Activated CD4-positive, alpha-beta T cell treated with anti-CD3 and anti-CD28 coated beads, Interleukin-2, Interleukin-4, amounts not matched to agents 100 ng/mL and 50 ng/mL, durations not matched to agents 16 hours and 8 hours (primary cell): ENCODE data around the gene FAM89B.
A peak's percentile ranks its signal among the peaks of the same experiment; 100 is the strongest.
"Not testable (repeated sequence)": the region's sequence is repeated elsewhere in the genome, so short reads cannot be mapped to it uniquely, and the experiment has no call there.

Experiments
- DNase-seq: peaks from one replicate; pipeline ENCODE4 v3.0.0-alpha.2; 2020; ENCODE audit warnings: low spot score

The FAM89B gene

DNA sequence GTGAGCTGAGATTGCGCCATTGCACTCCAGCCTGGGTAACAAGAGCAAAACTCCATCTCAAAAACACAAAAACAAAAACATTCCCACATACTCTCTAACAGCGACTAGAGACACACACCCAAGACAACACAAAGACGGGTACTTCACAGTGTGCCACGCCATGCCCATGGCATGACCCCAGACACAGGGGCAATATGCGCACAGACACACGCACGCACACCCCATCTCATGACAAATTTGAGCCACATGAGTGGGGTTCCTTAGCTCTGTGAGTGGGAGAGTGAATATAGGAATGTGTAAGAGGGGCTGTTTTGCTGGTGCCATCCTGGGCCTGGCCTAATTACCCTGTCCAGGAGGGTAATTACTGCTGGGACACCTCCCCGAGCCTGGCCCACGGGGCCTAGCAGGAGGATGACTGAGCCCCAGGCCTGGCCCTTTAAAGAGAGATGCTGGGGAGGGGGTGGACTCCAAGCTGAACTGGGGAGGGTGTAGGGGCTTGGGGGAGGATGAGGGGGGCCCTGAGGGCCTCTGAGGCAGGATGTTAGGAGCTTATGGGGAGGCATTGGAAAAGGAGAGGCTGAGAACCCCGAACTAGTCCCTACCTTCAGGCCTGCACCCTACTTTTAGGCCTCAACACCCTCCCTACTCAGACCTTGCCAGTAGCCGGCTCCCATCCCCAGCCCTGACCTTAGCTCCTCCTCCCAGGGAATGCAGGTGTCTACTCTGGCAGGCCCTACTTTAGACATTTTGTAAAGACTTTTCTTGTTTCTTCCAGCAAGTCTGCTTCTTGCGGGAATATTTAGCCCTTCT lies 15.7 kb upstream of the FAM89B start:
- no peak for DNase-seq

DNA sequence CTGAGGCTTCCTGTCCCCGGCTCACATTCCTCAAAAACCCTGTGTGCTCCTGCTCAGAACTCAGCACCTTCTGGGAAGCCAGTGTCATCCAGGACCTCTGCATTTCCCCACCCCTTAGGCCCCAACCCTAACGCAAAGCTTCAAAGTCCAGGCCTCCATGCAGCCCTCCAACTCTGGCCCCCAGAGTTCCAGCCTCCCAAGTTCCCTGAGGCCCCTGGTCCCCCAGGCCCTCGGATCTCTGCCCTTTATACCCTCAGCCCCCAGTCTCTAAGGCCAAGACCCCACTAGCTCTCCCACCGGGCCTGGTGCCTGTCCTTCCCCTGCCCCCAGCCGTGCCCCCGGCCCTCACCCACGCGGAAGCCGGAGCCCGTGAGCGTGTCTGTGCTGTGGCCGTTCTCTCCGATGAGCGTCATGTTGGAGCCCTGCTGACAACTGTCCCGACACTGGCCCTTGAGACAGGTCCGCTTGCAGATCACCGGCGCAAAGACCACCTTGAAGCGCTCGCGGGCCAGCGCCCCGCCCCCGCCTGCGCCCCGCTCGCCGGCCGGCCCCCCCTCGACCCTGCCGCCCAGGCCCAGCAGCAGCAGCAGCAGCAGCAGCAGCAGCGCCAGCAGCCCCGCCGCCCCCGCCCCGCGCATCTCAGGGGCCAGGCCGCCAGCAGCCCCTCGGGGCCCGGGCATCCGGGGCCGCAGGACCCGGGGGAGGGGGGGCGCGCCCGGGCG lies 14.9 kb upstream of the FAM89B start:
- no peak for DNase-seq

DNA sequence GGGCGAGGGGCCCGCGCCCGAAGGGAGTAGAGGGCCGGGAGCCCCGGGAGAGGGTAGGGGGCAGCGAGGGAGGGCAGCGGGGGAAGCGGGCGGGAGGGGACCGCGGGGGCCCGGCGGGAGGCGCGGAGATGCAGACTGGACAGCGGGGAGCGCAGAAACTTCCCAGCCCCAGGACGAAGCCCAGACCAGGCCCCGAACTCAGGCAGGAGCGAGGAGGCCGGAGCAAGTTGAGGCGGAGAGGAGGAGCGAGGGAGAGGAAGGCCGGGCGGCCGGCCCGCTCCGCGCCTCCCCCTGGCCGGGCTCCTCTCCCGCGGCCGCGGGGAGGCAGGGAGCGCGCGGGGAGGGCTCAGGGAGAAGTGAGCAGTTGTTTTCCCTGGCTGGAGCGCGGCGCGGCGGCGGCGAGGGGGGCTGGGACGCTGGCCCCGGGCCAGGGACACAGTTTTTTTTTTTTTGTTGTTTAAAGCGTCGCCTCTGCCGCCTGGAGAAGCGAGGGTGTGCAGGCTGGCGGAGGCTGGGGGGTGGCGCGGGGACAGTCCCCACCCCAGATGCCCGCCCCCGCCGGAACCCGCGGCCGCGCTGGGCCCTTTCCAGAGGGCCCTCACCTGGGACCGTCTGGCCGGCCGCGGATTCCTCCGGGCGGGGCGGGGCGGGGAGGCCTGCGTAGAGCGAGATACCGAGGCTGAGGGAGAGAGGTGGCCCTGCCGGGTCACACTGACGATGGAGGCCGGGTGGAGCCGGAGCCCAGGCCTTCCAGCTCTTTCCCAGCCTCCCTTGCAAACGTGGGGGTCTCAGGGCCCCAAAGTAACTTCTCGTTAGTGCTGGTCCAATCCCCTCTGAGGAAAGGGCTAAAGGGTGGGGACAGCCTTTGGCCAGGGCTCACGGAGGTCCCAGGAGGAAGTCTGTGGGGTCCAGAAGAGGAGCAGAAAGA lies 14.1 kb upstream of the FAM89B start, which contains the start of gene LTBP3:
Gene LTBP3, minus strand, starts transcription at position 358 of the 928 bp plus-strand sequence. CDS start 400 bp downstream, outside the sequence.
- no peak for DNase-seq

DNA sequence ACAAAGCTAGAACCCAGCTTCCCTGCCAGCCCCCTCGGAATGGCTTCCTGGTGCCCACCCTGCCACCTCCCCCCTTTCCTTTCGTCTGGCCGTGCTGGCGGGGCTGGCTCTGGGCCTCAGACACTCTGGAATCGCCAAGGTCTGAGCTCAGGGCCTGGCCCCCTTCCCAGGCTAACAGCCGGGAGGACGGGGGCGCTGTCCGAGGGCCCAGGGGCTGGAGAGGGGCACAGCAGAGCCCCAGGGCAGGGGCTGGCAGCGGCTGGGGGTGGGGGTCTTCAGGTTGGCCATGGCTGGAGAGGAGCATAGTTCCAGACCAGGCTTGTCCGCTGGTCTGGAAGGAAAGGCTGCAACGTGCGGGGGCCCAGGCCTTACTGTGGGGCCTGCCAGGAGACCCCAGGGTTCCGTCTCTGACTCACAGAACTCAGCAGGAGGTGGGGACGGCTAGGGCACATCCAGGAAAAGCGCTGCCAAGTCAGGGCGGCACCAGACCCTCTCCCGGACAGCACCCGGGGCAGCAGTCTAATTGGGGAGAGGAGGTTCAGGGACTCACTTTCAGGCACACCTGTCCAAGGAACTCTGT lies 13.3 kb upstream of the FAM89B start:
- no peak for DNase-seq

DNA sequence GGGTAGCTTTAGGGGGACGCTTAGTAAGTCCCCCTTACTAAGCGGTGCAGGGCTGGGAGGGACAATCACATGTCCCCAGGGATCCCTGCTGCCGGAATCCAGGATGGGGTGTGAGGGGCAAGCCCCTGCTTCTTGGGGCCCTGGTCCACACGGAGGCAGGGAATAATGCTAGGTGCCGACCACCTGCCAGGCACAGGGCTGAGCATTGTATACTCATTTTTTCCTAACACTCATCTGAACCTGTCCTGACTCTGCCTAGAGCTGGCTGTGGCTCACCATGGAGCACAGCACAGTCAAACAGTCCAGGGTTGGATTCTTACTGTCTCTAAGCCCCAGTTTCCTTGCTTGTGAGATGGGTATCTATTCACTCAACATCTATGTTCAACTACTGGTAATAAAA lies 12.8 kb upstream of the FAM89B start:
- DNase-seq = no peak

DNA sequence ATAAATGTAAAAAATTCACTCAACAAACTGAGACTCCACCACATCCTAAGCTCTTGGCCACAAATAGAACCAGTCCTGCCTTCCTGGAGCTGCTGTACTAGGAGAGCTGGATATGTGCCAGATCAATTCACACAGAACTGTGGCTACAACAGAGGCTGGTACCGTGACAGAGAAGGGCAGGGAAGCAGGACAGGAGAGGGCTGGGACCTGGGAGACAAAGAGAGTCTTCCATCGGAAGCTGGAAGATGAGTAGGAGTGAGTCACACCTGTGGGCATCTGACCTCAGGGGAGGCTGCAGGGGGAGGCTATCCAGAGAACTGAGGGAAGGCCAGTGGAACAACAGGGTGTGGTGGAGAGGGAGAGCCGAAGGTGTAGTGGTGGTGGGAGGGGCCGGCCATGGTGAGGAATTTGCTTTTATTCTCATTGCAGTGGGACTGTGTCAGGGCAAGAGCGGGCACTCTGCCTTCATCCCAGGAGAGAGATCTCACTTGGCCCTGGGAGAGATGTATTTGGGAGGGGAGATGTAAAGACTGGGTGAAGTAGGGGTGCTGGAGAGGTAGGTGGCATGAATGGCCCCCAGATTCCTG lies 12.3 kb upstream of the FAM89B start:
- no peak for DNase-seq

DNA sequence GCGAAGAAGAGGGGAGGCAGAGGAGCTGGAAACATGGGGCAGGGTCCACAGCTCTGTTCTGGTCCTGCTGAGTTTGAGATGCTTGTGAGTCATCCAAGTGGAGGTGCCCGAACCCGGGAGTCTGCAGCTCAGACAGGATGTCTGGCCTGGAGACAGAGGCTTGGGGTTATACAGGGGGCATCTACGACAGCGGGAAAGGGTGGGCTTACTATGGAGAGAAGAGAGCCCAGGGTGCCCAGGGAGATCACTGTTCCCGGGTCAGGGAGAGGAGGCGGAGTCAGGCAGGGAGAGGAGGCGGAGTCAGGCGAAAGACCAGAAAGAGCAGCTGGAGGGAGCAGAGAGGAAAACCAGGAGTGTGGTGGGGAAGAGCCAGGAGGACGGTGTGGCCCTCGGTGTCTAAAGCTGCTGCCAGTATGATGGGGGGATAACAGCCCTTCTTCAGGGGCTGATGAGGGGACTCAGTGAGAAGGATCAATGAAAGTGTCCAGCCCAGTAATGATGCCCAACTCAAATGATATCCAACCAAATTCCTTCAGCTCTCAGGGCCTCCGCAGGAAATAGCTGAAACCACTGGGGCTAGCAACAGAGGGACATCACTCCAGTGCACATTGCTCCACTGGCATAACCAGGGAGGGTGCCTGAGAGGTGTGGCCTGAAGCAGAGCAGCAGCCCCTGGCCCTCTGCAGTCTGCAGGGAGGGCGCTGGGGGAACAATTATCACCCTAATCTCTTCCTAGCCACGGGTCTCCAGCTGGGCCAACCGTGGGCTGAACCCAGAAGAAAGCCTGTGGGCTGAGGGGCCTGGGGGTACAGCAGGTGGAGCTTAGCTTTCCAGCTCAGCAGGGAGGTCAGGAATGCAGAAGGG lies 11.6 kb upstream of the FAM89B start:
- DNase-seq = no peak

DNA sequence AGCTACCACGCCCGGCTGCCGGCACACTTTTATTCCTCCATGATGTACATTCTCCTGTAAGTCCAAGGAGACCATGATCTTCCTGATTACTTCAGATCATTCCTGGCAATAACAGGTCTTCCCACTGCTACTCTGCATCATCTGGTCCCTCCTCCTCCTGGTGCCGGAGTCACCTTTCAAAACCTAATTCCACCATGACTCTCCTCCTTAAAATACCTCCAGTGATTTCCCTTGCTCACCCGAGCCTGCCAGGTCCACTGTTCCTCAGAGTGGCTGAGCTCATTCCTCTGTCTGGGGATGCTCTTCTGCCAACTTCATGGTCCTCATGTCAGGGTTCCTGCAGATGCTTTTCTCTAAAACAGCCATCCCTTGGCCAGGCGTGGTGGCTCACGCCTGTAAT lies 10.3 kb upstream of the FAM89B start:
- DNase-seq = no peak

DNA sequence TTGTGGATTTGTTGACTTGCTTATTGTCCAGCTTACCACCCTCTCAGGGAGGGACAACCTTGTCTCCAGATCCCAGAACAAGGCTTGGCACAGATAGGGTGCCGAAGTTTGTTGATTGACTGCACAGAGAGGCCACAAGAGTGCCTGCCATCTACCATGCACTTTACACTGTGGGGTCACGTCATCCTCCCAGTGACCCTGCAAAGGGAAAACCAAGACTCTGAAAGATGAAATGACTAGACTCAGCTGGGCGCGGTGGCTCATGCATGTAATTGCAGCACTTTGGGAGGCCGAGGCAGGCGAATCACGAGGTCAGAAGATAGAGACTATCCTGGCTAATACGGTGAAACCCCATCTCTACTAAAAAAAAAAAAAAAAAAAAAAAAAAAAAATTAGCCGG lies 9.6 kb upstream of the FAM89B start:
- DNase-seq = no peak

DNA sequence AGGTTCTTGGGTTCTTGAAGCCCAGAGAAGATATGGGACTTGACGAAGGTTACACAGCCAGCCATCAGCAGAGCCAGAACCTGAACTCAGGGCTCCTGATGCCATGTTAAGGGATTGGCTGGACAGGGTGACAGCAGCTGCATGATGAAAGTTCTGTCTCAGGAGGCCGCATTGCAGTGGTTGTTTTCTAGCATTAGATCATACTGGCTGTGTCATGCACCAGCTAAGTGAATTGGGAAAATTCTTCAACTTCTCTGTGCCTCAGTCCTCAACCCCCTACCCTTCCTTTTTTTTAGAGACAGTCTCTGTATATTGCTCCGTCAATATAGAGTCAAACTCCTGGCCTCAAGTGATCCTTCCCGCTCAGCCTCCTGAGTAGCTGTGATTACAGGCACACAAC lies 8.7 kb upstream of the FAM89B start:
- DNase-seq = no peak

DNA sequence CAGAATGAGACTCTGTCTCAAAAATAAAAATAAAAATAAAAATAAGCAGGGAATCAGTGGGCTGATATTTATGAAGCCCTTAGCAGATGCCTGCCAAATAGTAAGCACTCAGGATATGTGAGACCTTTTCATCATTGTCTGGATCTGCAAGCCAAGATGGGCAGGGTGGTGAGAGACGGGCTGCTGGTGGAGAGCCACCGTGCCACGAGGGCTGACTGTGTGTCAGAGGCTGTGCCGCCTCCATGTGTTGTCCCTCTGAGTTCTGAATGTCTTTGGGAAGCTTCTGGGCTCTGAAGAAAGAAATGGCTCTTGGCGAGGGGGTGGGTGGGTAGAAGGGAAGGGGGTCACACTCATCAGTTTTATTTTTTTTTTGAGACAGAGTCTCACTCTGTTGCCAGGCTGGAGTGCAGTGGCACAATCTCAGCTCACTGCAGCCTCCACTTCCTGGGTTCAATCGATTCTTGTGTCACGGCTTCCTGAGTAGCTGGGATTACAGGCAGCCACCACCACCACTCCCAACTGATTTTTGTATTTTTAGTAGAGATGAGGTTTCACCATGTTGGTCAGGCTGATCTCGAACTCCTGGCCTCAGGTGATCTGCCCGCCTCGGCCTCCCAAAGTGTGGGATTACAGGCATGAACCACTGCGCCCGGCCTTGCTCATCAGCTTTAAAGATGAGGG lies 7.3 kb upstream of the FAM89B start:
- DNase-seq = not testable (repeated sequence)

DNA sequence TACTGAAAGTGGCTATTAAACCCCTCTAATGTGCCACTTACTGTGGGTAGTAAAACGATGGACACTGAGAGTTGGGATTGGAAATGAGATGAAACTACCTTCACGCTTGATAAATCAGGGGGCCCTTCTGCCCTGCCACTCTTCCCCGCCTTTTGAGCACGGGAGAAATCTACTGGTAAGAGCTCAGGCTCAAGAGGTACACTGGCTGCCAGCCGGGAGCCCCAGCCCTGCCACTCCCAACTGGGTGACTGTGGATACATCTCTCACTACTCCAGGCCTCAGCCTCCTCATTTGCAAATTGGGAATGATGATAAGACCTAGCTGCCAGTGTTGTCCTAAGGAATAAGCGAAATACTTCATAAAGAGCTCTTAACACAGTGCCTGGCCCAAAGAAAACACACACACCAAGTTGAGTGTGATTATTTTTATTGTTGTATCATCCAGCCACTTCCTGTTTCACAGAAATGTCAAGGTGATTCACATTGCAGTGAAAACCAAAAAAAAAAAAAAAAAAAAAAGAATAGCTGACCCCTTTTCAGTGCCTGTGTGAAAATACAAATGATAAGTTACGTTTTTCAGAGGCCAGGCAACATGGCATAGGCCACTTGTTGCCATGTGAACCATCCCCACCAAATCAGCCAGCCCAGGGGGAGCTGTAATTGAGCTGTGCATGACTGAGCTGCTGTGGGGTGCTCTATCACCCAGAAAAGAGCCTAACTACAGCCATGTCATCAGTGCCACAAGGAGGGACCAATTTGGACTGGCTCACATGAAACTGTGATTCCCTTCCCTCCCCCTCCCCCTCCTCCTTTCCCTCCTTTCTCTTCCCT lies 6.5 kb upstream of the FAM89B start:
- no peak for DNase-seq

DNA sequence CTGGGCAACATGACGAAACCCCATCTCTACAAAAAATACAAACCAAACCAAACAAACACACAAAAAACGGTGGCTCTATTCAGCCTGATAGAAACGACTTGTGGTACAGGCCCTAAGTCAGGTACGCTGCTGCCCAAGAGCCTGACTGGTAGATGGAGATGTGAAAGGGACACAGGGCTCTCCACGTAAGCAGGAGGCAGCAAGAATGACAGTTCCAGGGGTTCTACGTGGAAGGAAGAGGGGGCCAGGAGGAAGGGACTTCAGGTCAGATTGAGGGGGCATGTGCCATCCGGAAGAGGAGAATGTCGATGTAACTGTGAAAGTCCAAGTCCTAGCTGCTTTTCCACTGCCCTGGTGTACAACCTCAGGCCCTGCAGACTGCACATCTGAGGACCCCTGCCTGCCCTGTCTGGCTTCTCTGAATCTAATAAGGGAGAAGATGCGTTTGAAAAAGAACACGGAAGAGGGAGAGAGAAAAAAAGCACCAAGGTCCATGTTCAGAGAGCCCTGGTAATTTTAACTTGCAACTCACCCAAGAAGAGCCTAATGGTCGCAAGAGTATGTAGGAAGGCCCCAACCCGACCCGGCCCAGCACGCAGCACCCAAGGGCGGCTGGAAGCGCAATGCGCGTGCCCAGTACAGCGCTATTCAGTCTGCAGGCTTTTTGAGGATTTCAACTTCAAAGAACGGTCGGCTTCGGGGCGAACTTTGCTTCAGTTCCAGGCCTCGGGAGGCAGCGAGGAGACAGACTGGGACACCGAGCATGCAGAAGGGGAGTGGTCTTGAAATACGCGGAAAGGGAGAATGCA lies 3.0 kb upstream of the FAM89B start:
- no peak for DNase-seq

DNA sequence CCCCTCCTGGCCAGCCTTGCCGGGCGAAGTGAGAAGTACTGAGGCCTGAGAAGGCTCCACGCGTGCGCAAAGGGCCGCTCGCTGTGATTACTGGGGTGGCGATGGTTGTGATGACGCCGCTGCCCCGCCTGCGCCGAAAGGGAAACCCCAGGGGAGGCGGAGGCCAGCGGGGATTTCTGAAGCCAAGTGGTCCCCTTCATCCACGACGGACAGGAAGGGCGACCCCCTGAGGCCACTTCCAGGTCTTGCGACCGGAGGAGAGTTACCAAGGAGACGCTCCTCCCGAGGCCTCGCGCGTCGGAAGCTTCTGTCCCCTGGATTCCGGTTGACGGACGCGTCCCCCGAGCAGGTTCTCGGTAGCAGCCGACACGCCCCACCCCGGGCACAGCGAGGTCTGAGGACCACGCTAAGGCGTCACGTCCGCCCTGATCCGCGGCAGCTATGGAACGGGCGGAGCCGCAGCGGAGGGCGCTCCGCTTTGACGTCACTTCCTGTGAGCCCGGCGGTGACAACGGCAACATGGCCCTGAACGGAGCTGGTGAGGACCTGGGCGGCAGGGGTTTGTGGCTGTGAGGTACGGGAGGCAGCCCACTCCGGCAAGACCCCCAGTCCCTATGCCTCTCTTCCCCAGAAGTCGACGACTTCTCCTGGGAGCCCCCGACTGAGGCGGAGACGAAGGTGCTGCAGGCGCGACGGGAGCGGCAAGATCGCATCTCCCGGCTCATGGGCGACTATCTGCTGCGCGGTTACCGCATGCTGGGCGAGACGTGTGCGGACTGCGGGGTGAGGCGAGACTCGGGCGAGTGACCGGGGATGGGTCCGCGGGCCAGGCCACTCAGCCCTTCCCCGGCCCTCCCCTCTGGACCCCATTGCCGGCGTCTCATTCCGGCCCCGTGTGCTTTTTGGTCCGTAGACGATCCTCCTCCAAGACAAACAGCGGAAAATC lies 2.1 kb upstream of the FAM89B start, which contains the start of gene ZNRD2:
Gene ZNRD2, plus strand, starts transcription at position 505 of the 946 bp plus-strand sequence. Its CDS starts 15 bp downstream, at position 520.
- peak; percentile 99 for DNase-seq

DNA sequence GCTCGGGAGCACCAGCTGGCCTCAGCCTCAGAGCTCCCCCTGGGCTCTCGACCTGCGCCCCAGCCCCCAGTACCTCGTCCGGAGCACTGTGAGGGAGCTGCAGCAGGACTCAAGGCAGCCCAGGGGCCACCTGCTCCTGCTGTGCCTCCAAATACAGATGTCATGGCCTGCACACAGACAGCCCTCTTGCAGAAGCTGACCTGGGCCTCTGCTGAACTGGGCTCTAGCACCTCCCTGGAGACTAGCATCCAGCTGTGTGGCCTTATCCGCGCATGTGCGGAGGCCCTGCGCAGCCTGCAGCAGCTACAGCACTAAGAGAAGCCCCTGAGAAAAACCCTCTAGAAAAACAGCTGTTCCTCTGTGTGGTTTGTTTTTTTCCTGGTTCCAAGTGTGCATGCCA lies 918 bp upstream of the FAM89B start:
- no peak for DNase-seq

DNA sequence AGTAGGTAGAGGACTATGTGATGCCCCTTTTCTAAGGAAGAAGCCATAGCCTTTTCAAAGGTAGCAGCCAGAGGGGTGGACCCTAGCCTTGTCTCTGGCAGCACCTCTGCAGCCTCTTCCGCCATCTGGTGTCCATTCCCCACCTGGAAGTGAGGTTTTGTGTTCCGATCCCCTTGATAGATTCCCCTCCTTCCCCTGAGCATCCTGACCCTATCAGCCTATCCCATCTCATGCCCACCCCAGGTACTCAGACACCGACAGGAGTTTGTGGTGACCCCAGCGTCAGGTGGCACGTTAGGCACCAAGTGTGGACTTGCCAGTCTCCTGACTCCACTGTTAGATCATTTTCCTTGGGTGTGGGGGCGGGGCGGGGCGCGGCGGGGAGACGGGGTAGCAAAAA lies 398 bp upstream of the FAM89B start:
- DNase-seq = no peak
